Measurements from ENCODE around the gene PRSS53. TPM values are rescaled to one million over a fixed set of nuclear protein-coding genes. Genes with fewer than 3 reads are reported as not detected.
"Not testable (repeated sequence)": the region's sequence is repeated elsewhere in the genome, so short reads cannot be mapped to it uniquely, and the experiment has no call there.

PRSS53 gene
- total RNA-seq, 1 experiment from 2014 or later = 7.7 TPM

DNA sequence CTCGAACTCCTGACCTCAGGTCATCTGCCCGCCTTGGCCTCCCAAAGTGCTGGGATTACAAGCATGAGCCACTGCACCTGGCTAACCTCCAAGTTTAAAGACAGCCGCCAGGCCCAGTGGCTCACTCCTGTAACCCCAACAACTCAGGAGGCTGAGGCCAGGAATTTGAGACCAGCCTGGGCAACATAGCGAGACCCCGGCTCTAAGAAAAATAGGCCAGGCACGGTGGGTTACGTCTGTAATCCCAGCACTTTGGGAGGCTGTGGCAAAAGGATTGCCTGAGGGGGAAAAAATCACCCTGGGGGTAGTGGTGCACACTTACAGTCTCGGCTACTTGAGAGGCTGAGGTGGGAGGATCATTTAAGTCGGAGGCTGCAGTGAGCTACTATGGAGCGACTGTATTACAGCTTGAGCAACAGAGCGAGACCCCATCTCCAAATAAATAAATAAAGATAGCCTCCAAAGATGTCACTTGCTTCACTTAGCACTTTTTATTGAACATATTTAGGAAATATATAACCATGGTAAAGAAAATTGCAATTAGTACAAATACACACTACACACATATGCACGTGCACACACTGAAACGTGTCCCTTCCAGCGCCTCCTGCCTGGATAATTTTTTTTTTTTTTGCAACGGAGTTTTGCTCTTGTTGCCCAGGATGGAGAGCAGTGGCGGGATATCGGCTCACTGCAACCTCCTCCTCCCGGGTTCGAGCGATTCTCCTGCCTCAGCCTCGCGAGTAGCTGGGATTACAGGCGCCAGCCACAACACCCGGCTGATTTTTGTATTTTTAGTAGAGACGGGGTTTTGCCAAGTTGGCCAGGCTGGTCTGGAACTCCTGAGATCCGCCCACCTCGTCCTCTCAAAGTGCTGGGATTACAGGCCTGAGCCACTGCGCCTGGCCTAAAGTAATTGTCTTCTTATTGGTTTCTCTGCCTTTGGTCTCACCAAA lies 18.0 kb upstream of the PRSS53 start:
- DNase-seq = peak in 1 of 2 experiments; percentile 32
- ChIA-PET CTCF (interaction anchor here (0.6 to 0.7 kb wide), 2 partner anchors 112 to 141 kb away, joined by 3 to 4 read pairs; no protein-coding TSS in a partner anchor), POLR2A (ENCODE audit: unreplicated experiment) (no interaction called here)
- Histone ChIP-seq H3K79me2 (ENCODE audit: low read depth) (peaks cover 15% of the 10 kb centered on the region), H3F3A (ENCODE audit: insufficient read depth, low read depth) (peaks cover 31% of the 10 kb centered on the region; the same call in 1 of the 2 replicates), H3K4me1 (replicated peaks; ENCODE audit: insufficient read depth) (peaks cover 15% of the 10 kb centered on the region), H3K27me3 (ENCODE audit: insufficient read depth, low read depth) (no peaks in the 10 kb centered on the region), H3K4me3 (no peak overlapping the region), H3K9me2 (ENCODE audit: insufficient read depth) (no peaks in the 10 kb centered on the region), H4K20me1 (ENCODE audit: insufficient read depth) (no peaks in the 10 kb centered on the region), H3K27ac (no peak overlapping the region), H3K36me3 (ENCODE audit: low read depth) (no peaks in the 10 kb centered on the region; the same call in 1 of the 2 replicates), H2AFZ (no peak overlapping the region), H3K4me2 (no peak overlapping the region), H3K9me3 (ENCODE audit: insufficient read depth, low read depth) (no peaks in the 10 kb centered on the region)
- TF ChIP-seq, protein P1, sequence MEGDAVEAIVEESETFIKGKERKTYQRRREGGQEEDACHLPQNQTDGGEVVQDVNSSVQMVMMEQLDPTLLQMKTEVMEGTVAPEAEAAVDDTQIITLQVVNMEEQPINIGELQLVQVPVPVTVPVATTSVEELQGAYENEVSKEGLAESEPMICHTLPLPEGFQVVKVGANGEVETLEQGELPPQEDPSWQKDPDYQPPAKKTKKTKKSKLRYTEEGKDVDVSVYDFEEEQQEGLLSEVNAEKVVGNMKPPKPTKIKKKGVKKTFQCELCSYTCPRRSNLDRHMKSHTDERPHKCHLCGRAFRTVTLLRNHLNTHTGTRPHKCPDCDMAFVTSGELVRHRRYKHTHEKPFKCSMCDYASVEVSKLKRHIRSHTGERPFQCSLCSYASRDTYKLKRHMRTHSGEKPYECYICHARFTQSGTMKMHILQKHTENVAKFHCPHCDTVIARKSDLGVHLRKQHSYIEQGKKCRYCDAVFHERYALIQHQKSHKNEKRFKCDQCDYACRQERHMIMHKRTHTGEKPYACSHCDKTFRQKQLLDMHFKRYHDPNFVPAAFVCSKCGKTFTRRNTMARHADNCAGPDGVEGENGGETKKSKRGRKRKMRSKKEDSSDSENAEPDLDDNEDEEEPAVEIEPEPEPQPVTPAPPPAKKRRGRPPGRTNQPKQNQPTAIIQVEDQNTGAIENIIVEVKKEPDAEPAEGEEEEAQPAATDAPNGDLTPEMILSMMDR (conservative IDR thresholded peaks at IDR 0.05) = no peak
- no peak for TF ChIP-seq EZH2 (IDR thresholded peaks at IDR 0.05; ENCODE audit: low read depth)
- no TSS peak for BruUV-seq (replicated peaks)
- intact Hi-C loops (cut with micrococcal nuclease; ENCODE audit: unreplicated experiment) = loop anchor here (5.0 kb wide), 1 partner anchor 36 kb away; no protein-coding TSS in a partner anchor

- Histone ChIP-seq H3K9me2 (ENCODE audit: insufficient read depth) (no peaks in the 10 kb centered on the region), H3K9me3 (ENCODE audit: insufficient read depth, low read depth) (no peaks in the 10 kb centered on the region), H3K27me3 (ENCODE audit: insufficient read depth, low read depth) (no peaks in the 10 kb centered on the region), H3F3A (ENCODE audit: insufficient read depth, low read depth) (peaks cover 31% of the 10 kb centered on the region; the same call in 1 of the 2 replicates), H4K20me1 (ENCODE audit: insufficient read depth) (no peaks in the 10 kb centered on the region), H3K79me2 (ENCODE audit: low read depth) (peaks cover 15% of the 10 kb centered on the region), H3K36me3 (ENCODE audit: low read depth) (no peaks in the 10 kb centered on the region), H3K4me2 (peak overlapping the region; percentile 69), H2AFZ (peak overlapping the region; percentile 75), H3K4me1 (replicated peaks; ENCODE audit: insufficient read depth) (peaks cover 15% of the 10 kb centered on the region), H3K27ac (no peak overlapping the region), H3K4me3 (peak overlapping the region; percentile 38; the same call in 1 of the 2 replicates)
- intact Hi-C loops (cut with micrococcal nuclease; ENCODE audit: unreplicated experiment) = loop anchor here (5.0 kb wide), 1 partner anchor 37 kb away; no protein-coding TSS in a partner anchor
- peak; percentile 47 to 93 for DNase-seq
- BruUV-seq (replicated peaks) = no TSS peak
- ChIA-PET CTCF (no interaction called here), POLR2A (ENCODE audit: unreplicated experiment) (no interaction called here)
- TF ChIP-seq, protein P1 (conservative IDR thresholded peaks at IDR 0.05) = peak; percentile 87
- TF ChIP-seq EZH2 (IDR thresholded peaks at IDR 0.05; ENCODE audit: low read depth) = no peak
These were observed 17.0 kb upstream of the PRSS53 start for GRCh38 chr16:31105677-31106213.

GRCh38 chr16:31100876-31101641 lies 12.3 kb upstream of the PRSS53 start:
- POLR2A ChIA-PET (ENCODE audit: unreplicated experiment) = interaction anchor here (0.6 kb wide), 1 partner anchor 37 kb away, joined by 3 read pairs; no protein-coding TSS in a partner anchor
- H4K20me1 ChIP-seq (ENCODE audit: insufficient read depth); H3K4me2 ChIP-seq; BruUV-seq (replicated peaks); H2AFZ ChIP-seq; H3K27ac ChIP-seq; H3K36me3 ChIP-seq (ENCODE audit: low read depth); H3K9me2 ChIP-seq (ENCODE audit: insufficient read depth); H3K4me1 ChIP-seq (replicated peaks; ENCODE audit: insufficient read depth); DNase-seq; intact Hi-C loops (cut with micrococcal nuclease; ENCODE audit: unreplicated experiment); H3K79me2 ChIP-seq (ENCODE audit: low read depth); H3K4me3 ChIP-seq; H3K27me3 ChIP-seq (ENCODE audit: insufficient read depth, low read depth); H3K9me3 ChIP-seq (ENCODE audit: insufficient read depth, low read depth): not testable (repeated sequence)
- CTCF ChIA-PET = interaction anchor here (0.6 kb wide), 1 partner anchor 41 kb away, joined by 3 read pairs; no protein-coding TSS in a partner anchor
- peaks cover 20% of the 10 kb centered on the region; the same call in 1 of the 2 replicates for H3F3A ChIP-seq (ENCODE audit: insufficient read depth, low read depth)
